ENCODE data around the gene CHD5. TPM values are rescaled to one million over a fixed set of nuclear protein-coding genes. Genes with fewer than 3 reads are reported as not detected.

CHD5 gene
- polyA plus RNA-seq, 1 donor from 2014 or later: 22.0 TPM

GRCh38 chr1:6202256-6202655 is 22.1 kb upstream of the CHD5 start:
- no peaks in the 10 kb centered on the region for H3F3A ChIP-seq (ENCODE audit: insufficient read depth, low read length, poor library complexity, severe bottlenecking)
- H4K20me1 ChIP-seq (ENCODE audit: insufficient read depth): no peaks in the 10 kb centered on the region
- H3K9me2 ChIP-seq (ENCODE audit: insufficient read depth, low read length): no peaks in the 10 kb centered on the region
- H3K4me2 ChIP-seq (ENCODE audit: low read length): no peak overlapping the region
- H3K36me3 ChIP-seq (ENCODE audit: insufficient read depth, low read length): no peaks in the 10 kb centered on the region
- no peak overlapping the region for H2AFZ ChIP-seq (ENCODE audit: low read depth, low read length)
- H3K9ac ChIP-seq (ENCODE audit: low read length): no peak overlapping the region
- no peak overlapping the region for H3K27ac ChIP-seq (ENCODE audit: low read length)
- H3K27me3 ChIP-seq (ENCODE audit: insufficient read depth, low read depth, low read length): peaks cover 26% of the 10 kb centered on the region
- peaks cover 21% of the 10 kb centered on the region for H3K79me2 ChIP-seq (replicated peaks; ENCODE audit: insufficient read depth, low read length)
- TF ChIP-seq, protein P1, sequence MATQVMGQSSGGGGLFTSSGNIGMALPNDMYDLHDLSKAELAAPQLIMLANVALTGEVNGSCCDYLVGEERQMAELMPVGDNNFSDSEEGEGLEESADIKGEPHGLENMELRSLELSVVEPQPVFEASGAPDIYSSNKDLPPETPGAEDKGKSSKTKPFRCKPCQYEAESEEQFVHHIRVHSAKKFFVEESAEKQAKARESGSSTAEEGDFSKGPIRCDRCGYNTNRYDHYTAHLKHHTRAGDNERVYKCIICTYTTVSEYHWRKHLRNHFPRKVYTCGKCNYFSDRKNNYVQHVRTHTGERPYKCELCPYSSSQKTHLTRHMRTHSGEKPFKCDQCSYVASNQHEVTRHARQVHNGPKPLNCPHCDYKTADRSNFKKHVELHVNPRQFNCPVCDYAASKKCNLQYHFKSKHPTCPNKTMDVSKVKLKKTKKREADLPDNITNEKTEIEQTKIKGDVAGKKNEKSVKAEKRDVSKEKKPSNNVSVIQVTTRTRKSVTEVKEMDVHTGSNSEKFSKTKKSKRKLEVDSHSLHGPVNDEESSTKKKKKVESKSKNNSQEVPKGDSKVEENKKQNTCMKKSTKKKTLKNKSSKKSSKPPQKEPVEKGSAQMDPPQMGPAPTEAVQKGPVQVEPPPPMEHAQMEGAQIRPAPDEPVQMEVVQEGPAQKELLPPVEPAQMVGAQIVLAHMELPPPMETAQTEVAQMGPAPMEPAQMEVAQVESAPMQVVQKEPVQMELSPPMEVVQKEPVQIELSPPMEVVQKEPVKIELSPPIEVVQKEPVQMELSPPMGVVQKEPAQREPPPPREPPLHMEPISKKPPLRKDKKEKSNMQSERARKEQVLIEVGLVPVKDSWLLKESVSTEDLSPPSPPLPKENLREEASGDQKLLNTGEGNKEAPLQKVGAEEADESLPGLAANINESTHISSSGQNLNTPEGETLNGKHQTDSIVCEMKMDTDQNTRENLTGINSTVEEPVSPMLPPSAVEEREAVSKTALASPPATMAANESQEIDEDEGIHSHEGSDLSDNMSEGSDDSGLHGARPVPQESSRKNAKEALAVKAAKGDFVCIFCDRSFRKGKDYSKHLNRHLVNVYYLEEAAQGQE (IDR thresholded peaks at IDR 0.05; ENCODE audit: borderline replicate concordance): no peak
- TF ChIP-seq EZH2 (IDR thresholded peaks at IDR 0.05; ENCODE audit: borderline replicate concordance, insufficient read depth, low read length, poor library complexity, severe bottlenecking): no peak
- TF ChIP-seq EP300 (conservative IDR thresholded peaks at IDR 0.05; ENCODE audit: poor library complexity, severe bottlenecking): no peak
- TF ChIP-seq POLR2AphosphoS5 (IDR thresholded peaks at IDR 0.05): no peak
- TF ChIP-seq SMC3 (conservative IDR thresholded peaks at IDR 0.05; ENCODE audit: poor library complexity): no peak
- H3K9me3 ChIP-seq (ENCODE audit: low read length): no peaks in the 10 kb centered on the region
- no peak overlapping the region for H3K4me3 ChIP-seq (ENCODE audit: low read length)

DNA sequence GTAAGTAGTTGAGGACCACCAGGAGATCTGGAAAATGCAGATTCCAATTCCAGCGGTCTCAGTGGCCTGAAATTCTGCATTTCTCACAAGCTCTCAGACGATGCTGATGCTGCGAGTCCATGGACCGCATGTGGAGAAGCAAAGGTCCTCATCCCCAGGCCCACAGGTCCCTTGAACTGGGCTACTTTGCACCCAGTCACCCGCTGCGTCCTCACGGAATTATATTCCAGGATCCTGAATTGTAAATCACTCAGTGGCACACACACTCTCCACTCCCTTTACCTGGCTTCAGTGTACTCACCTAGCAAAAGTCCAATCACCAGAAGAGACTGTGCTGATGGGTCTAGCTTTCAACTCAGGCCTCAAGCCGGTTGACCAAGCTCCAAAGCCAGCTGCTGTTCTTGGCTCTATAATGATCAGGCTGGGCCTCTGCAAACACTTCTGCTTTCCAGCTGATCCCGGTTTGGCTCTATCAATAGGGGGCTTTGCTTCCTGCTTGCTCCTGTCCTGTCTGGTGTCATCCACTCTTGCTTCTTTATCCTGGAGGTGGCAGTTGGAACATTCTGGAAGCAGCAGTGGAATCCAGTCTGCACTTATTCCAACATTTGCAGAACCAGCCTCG is 20.2 kb upstream of the CHD5 start:
- peaks cover 21% of the 10 kb centered on the region for H3K79me2 ChIP-seq (replicated peaks; ENCODE audit: insufficient read depth, low read length)
- no peaks in the 10 kb centered on the region for H4K20me1 ChIP-seq (ENCODE audit: insufficient read depth)
- H3K27me3 ChIP-seq (ENCODE audit: insufficient read depth, low read depth, low read length): peaks cover 7% of the 10 kb centered on the region
- no peak for TF ChIP-seq MXI1 (conservative IDR thresholded peaks at IDR 0.05; ENCODE audit: poor library complexity, severe bottlenecking)
- TF ChIP-seq, protein P1 (IDR thresholded peaks at IDR 0.05; ENCODE audit: borderline replicate concordance): no peak
- TF ChIP-seq CTCF (IDR thresholded peaks at IDR 0.05; ENCODE audit: poor library complexity, severe bottlenecking): no peak
- TF ChIP-seq POLR2AphosphoS5 (IDR thresholded peaks at IDR 0.05): no peak
- TF ChIP-seq EP300 (conservative IDR thresholded peaks at IDR 0.05; ENCODE audit: poor library complexity, severe bottlenecking): no peak
- H3K4me3 ChIP-seq (ENCODE audit: low read length): peak overlapping the region; percentile 94
- no peaks in the 10 kb centered on the region for H3K9me3 ChIP-seq (ENCODE audit: low read length)
- H3K27ac ChIP-seq (ENCODE audit: low read length): peak overlapping the region; percentile 62
- peak overlapping the region; percentile 44 for H3K9ac ChIP-seq (ENCODE audit: low read length)
- H3F3A ChIP-seq (ENCODE audit: insufficient read depth, low read length, poor library complexity, severe bottlenecking): no peaks in the 10 kb centered on the region
- H3K9me2 ChIP-seq (ENCODE audit: insufficient read depth, low read length): no peaks in the 10 kb centered on the region
- peak overlapping the region; percentile 36 for H3K4me2 ChIP-seq (ENCODE audit: low read length)
- peak overlapping the region; percentile 67 for H2AFZ ChIP-seq (ENCODE audit: low read depth, low read length)
- no peaks in the 10 kb centered on the region for H3K36me3 ChIP-seq (ENCODE audit: insufficient read depth, low read length)

Measured in neural cell (in vitro differentiated cells).